GM18511 (cell line): Measurements from ENCODE around the gene NPY5R.

Experiments
- ATAC-seq: cut with Tn5 transposase; IDR thresholded peaks from one replicate; pipeline ENCODE4 v1.9.1; 2021; ENCODE audit warnings: mild to moderate bottlenecking, moderate library complexity; ENCODE audit not compliant: unreplicated experiment

Gene NPY5R

GRCh38 chr4:163384434-163384833 is 40.7 kb downstream of the NPY5R start:
- ATAC-seq: no peak

- ATAC-seq: no peak
Measured at GRCh38 chr4:163384926-163385325, 41.2 kb downstream of the NPY5R start.

GRCh38 chr4:163385466-163385865 is 41.8 kb downstream of the NPY5R start:
- ATAC-seq: no peak

- ATAC-seq: no peak
Measured at GRCh38 chr4:163391756-163392155, 48.1 kb downstream of the NPY5R start.

- no peak for ATAC-seq
Measured at GRCh38 chr4:163392328-163392727, 48.6 kb downstream of the NPY5R start.

GRCh38 chr4:163393471-163393870 is 49.8 kb downstream of the NPY5R start:
- no peak for ATAC-seq

- ATAC-seq: no peak
Measured at GRCh38 chr4:163395055-163395454, 51.4 kb downstream of the NPY5R start.

GRCh38 chr4:163395758-163396157 is 52.1 kb downstream of the NPY5R start:
- no peak for ATAC-seq

- ATAC-seq: no peak
Measured at GRCh38 chr4:163398238-163398637, 54.5 kb downstream of the NPY5R start.

GRCh38 chr4:163400911-163401310 is 57.2 kb downstream of the NPY5R start:
- ATAC-seq: no peak
